ENCODE measurements around the gene SPRR4. TPM values are rescaled to one million over a fixed set of nuclear protein-coding genes. Genes with fewer than 3 reads are reported as not detected.

The SPRR4 gene
- total and polyA plus RNA-seq, 8 donors = not detected

- Histone ChIP-seq H3K9me3 (no peaks in the 10 kb centered on the region), H3K27me3 (peaks cover 0 to 20% (median 0%) of the 10 kb centered on the region in 3 donors), H3K36me3 (no peaks in the 10 kb centered on the region), H3K4me1 (no peaks in the 10 kb centered on the region), H3K4me3 (no peak within 1 kb of the TSS), H3K27ac (no peak within 1 kb of the TSS)
- intact Hi-C loops (cut with DNase I; ENCODE audit: low total_unique reads) = no loop called here
- DNase-seq = peak in 1 of 2 donors; percentile 34
- TF ChIP-seq POLR2A (IDR thresholded peaks at IDR 0.05) = no peak
- TF ChIP-seq CTCF (IDR thresholded peaks at IDR 0.05) = no peak
- no peak for TF ChIP-seq EP300 (IDR thresholded peaks at IDR 0.05)
- no peak for TF ChIP-seq POLR2AphosphoS5 (IDR thresholded peaks at IDR 0.05)
- 46 to 67% (median 57%) methylated on average over 3 of the region's 3 CpGs for WGBS, 5 donors
Measured at GRCh38 chr1:152983743-152984142, 13.3 kb downstream of the SPRR4 start, which contains the start of gene SPRR1A. SPRR1A (plus strand) TSS chr1:152984081; CDS start chr1:152985231, 1,150 bp downstream.

- Histone ChIP-seq H3K4me3 (no peak overlapping the region), H3K27me3 (peaks cover 0 to 16% (median 0%) of the 10 kb centered on the region in 3 donors), H3K9me3 (no peaks in the 10 kb centered on the region), H3K4me1 (no peaks in the 10 kb centered on the region), H3K27ac (no peak overlapping the region), H3K36me3 (no peaks in the 10 kb centered on the region)
- WGBS, 5 donors = 88 to 95% (median 91%) methylated on average over 2 of the region's 2 CpGs
- no peak for DNase-seq
- TF ChIP-seq EP300 (IDR thresholded peaks at IDR 0.05) (no peak), POLR2A (IDR thresholded peaks at IDR 0.05) (no peak), CTCF (IDR thresholded peaks at IDR 0.05) (no peak), POLR2AphosphoS5 (IDR thresholded peaks at IDR 0.05) (no peak)
- intact Hi-C loops (cut with DNase I; ENCODE audit: low total_unique reads) = no loop called here
Measured at GRCh38 chr1:152986578-152986977, 16.1 kb downstream of the SPRR4 start.

- WGBS, 5 donors = 75 to 87% (median 84%) methylated on average over 6 of the region's 6 CpGs
- H3K4me1 ChIP-seq = no peaks in the 10 kb centered on the region
- DNase-seq = no peak
- no peak overlapping the region for H3K27ac ChIP-seq
- TF ChIP-seq POLR2A (IDR thresholded peaks at IDR 0.05) (no peak), CTCF (IDR thresholded peaks at IDR 0.05) (no peak), POLR2AphosphoS5 (IDR thresholded peaks at IDR 0.05) (no peak)
- intact Hi-C loops (cut with DNase I; ENCODE audit: low total_unique reads) = no loop called here
- no peaks in the 10 kb centered on the region for H3K36me3 ChIP-seq
- no peaks in the 10 kb centered on the region for H3K27me3 ChIP-seq
- peaks cover 0 to 8% (median 2%) of the 10 kb centered on the region in 4 donors for H3K9me3 ChIP-seq
- no peak overlapping the region for H3K4me3 ChIP-seq
Measured at GRCh38 chr1:152993186-152993585, 22.7 kb downstream of the SPRR4 start.

GRCh38 chr1:152995842-152996241 is 25.4 kb downstream of the SPRR4 start:
- no peaks in the 10 kb centered on the region for H3K36me3 ChIP-seq
- peaks cover 0 to 8% (median 2%) of the 10 kb centered on the region in 4 donors for H3K9me3 ChIP-seq
- no peaks in the 10 kb centered on the region for H3K4me1 ChIP-seq
- WGBS, 5 donors = 0 to 53% (median 33%) methylated on average over 1 of the region's 1 CpG
- no peak for TF ChIP-seq EP300 (IDR thresholded peaks at IDR 0.05)
- TF ChIP-seq CTCF (IDR thresholded peaks at IDR 0.05) = no peak
- TF ChIP-seq POLR2A (IDR thresholded peaks at IDR 0.05) = no peak
- no peak for TF ChIP-seq POLR2AphosphoS5 (IDR thresholded peaks at IDR 0.05)
- DNase-seq = no peak
- intact Hi-C loops (cut with DNase I; ENCODE audit: low total_unique reads) = no loop called here
- H3K4me3 ChIP-seq = no peak overlapping the region
- no peaks in the 10 kb centered on the region for H3K27me3 ChIP-seq
- no peak overlapping the region for H3K27ac ChIP-seq

Data from stomach (tissue), 9 donors.